ENCODE measurements around the gene SOSTDC1. TPM values are rescaled to one million over a fixed set of nuclear protein-coding genes. Genes with fewer than 3 reads are reported as not detected.

The SOSTDC1 gene
- total RNA-seq: not detected
- not detected for polyA plus RNA-seq
- not detected for total RNA-seq

- CTCF ChIA-PET: interaction anchor here (0.6 kb wide), 1 partner anchor 23 kb away, joined by 4 read pairs; no protein-coding TSS in a partner anchor
- H3K27me3 Mint-ChIP-seq: peaks cover 5 to 36% (median 17%) of the 10 kb centered on the region in 5 donors
- POLR2A ChIA-PET: no interaction called here
- no peak within 1 kb of the TSS for H3K4me3 ChIP-seq (ENCODE audit: low read length)
- intact Hi-C loops (cut with micrococcal nuclease): no loop called here
- DNase-seq: peak in 1 of 9 donors; percentile 3
- no peaks in the 10 kb centered on the region for H3K9me3 ChIP-seq (ENCODE audit: control insufficient read depth in 2 of 3, low read length in 3 of 3)
- no peaks in the 10 kb centered on the region for H3K36me3 Mint-ChIP-seq
- H3K27ac ChIP-seq (ENCODE audit: low read depth, low read length): no peak within 1 kb of the TSS
- H3K4me1 Mint-ChIP-seq: peaks cover 0 to 7% (median 0%) of the 10 kb centered on the region in 7 donors
- no peaks in the 10 kb centered on the region for H3K4me1 ChIP-seq (ENCODE audit: control insufficient read depth in 2 of 2, insufficient read depth in 2 of 2, low read length in 2 of 2)
- peak within 1 kb of the TSS in 1 of 9 donors; percentile 67 for H3K27ac Mint-ChIP-seq
- no peaks in the 10 kb centered on the region for H3K9me3 Mint-ChIP-seq
- peak within 1 kb of the TSS in 7 of 10 donors; percentile 44 to 67 (median 58) for H3K4me3 Mint-ChIP-seq
- H3K27me3 ChIP-seq (ENCODE audit: control insufficient read depth in 2 of 2, insufficient read depth in 2 of 2, low read length in 2 of 2): no peaks in the 10 kb centered on the region
- no peak for ATAC-seq
- H3K36me3 ChIP-seq (ENCODE audit: control insufficient read depth in 2 of 3, insufficient read depth in 3 of 3, low read length in 3 of 3): no peaks in the 10 kb centered on the region
Observed at GRCh38 chr7:16465469-16466361, at the start of gene SOSTDC1. SOSTDC1 (minus strand) TSS chr7:16465738; CDS start chr7:16465668, 70 bp downstream.

- H3K9me3 Mint-ChIP-seq: peaks cover 0 to 5% (median 0%) of the 10 kb centered on the region in 11 donors
- CTCF ChIA-PET: no interaction called here
- Histone ChIP-seq H3K9me3 (ENCODE audit: control insufficient read depth in 2 of 3, low read length in 3 of 3) (no peaks in the 10 kb centered on the region), H3K27ac (ENCODE audit: low read depth, low read length) (no peak overlapping the region), H3K36me3 (ENCODE audit: control insufficient read depth in 2 of 3, insufficient read depth in 3 of 3, low read length in 3 of 3) (no peaks in the 10 kb centered on the region), H3K4me3 (ENCODE audit: low read length) (no peak overlapping the region), H3K4me1 (ENCODE audit: control insufficient read depth in 2 of 2, insufficient read depth in 2 of 2, low read length in 2 of 2) (no peaks in the 10 kb centered on the region), H3K27me3 (ENCODE audit: control insufficient read depth in 2 of 2, insufficient read depth in 2 of 2, low read length in 2 of 2) (no peaks in the 10 kb centered on the region)
- H3K27ac Mint-ChIP-seq: no peak overlapping the region
- intact Hi-C loops (cut with micrococcal nuclease): no loop called here
- peaks cover 0 to 2% (median 0%) of the 10 kb centered on the region in 7 donors for H3K4me1 Mint-ChIP-seq
- DNase-seq (no peak), ATAC-seq (no peak)
- H3K4me3 Mint-ChIP-seq: no peak overlapping the region
- peaks cover 0 to 5% (median 0%) of the 10 kb centered on the region in 5 donors for H3K27me3 Mint-ChIP-seq
- no peaks in the 10 kb centered on the region for H3K36me3 Mint-ChIP-seq
- POLR2A ChIA-PET: interaction anchor here (0.6 kb wide), 1 partner anchor 18 kb away, joined by 4 read pairs; no protein-coding TSS in a partner anchor
Observed at GRCh38 chr7:16514729-16515128, 49.2 kb upstream of the SOSTDC1 start.

- Histone ChIP-seq H3K4me1 (ENCODE audit: control insufficient read depth in 2 of 2, insufficient read depth in 2 of 2, low read length in 2 of 2) (no peaks in the 10 kb centered on the region), H3K9me3 (ENCODE audit: control insufficient read depth in 2 of 3, low read length in 3 of 3) (no peaks in the 10 kb centered on the region), H3K4me3 (ENCODE audit: low read length) (no peak overlapping the region), H3K27ac (ENCODE audit: low read depth, low read length) (no peak overlapping the region), H3K36me3 (ENCODE audit: control insufficient read depth in 2 of 3, insufficient read depth in 3 of 3, low read length in 3 of 3) (no peaks in the 10 kb centered on the region), H3K27me3 (ENCODE audit: control insufficient read depth in 2 of 2, insufficient read depth in 2 of 2, low read length in 2 of 2) (no peaks in the 10 kb centered on the region)
- Mint-ChIP-seq H3K27me3 (peaks cover 0 to 5% (median 0%) of the 10 kb centered on the region in 5 donors), H3K27ac (no peak overlapping the region), H3K4me3 (no peak overlapping the region), H3K9me3 (peaks cover 0 to 5% (median 0%) of the 10 kb centered on the region in 11 donors), H3K36me3 (no peaks in the 10 kb centered on the region), H3K4me1 (peaks cover 0 to 2% (median 0%) of the 10 kb centered on the region in 7 donors)
- CTCF ChIA-PET: no interaction called here
- DNase-seq: no peak
- POLR2A ChIA-PET: interaction anchor here (0.6 kb wide), 1 partner anchor 18 kb away, joined by 4 read pairs; no protein-coding TSS in a partner anchor
- no peak for ATAC-seq
- intact Hi-C loops (cut with micrococcal nuclease): no loop called here
Observed at GRCh38 chr7:16514271-16514670, 48.7 kb upstream of the SOSTDC1 start.

GRCh38 chr7:16512097-16512496 is 46.6 kb upstream of the SOSTDC1 start:
- peaks cover 0 to 11% (median 0%) of the 10 kb centered on the region in 11 donors for H3K9me3 Mint-ChIP-seq
- POLR2A ChIA-PET: no interaction called here

GRCh38 chr7:16511314-16511713 is 45.8 kb upstream of the SOSTDC1 start:
- Mint-ChIP-seq H3K4me1 (no peaks in the 10 kb centered on the region), H3K9me3 (peaks cover 0 to 6% (median 0%) of the 10 kb centered on the region in 11 donors), H3K27me3 (peaks cover 0 to 10% (median 0%) of the 10 kb centered on the region in 5 donors), H3K36me3 (no peaks in the 10 kb centered on the region), H3K27ac (no peak overlapping the region), H3K4me3 (no peak overlapping the region)
- CTCF ChIA-PET: no interaction called here
- Histone ChIP-seq H3K36me3 (ENCODE audit: control insufficient read depth in 2 of 3, insufficient read depth in 3 of 3, low read length in 3 of 3) (no peaks in the 10 kb centered on the region), H3K27ac (ENCODE audit: low read depth, low read length) (no peak overlapping the region), H3K27me3 (ENCODE audit: control insufficient read depth in 2 of 2, insufficient read depth in 2 of 2, low read length in 2 of 2) (no peaks in the 10 kb centered on the region), H3K4me3 (ENCODE audit: low read length) (no peak overlapping the region), H3K9me3 (ENCODE audit: control insufficient read depth in 2 of 3, low read length in 3 of 3) (no peaks in the 10 kb centered on the region), H3K4me1 (ENCODE audit: control insufficient read depth in 2 of 2, insufficient read depth in 2 of 2, low read length in 2 of 2) (no peaks in the 10 kb centered on the region)
- DNase-seq (no peak), ATAC-seq (peak; percentile 16)
- POLR2A ChIA-PET: no interaction called here
- intact Hi-C loops (cut with micrococcal nuclease): no loop called here

More at GRCh38 chr7:16512097-16512496, 46.6 kb upstream of the SOSTDC1 start:
- H3K9me3 ChIP-seq (ENCODE audit: control insufficient read depth in 2 of 3, low read length in 3 of 3): no peaks in the 10 kb centered on the region
- Mint-ChIP-seq H3K36me3 (no peaks in the 10 kb centered on the region), H3K27ac (no peak overlapping the region), H3K4me3 (no peak overlapping the region), H3K4me1 (peaks cover 0 to 2% (median 0%) of the 10 kb centered on the region in 7 donors), H3K27me3 (peaks cover 0 to 10% (median 2%) of the 10 kb centered on the region in 5 donors)
- DNase-seq (no peak), ATAC-seq (no peak)
- no peak overlapping the region for H3K4me3 ChIP-seq (ENCODE audit: low read length)
- intact Hi-C loops (cut with micrococcal nuclease): no loop called here
- no peaks in the 10 kb centered on the region for H3K4me1 ChIP-seq (ENCODE audit: control insufficient read depth in 2 of 2, insufficient read depth in 2 of 2, low read length in 2 of 2)
- no peak overlapping the region for H3K27ac ChIP-seq (ENCODE audit: low read depth, low read length)
- H3K27me3 ChIP-seq (ENCODE audit: control insufficient read depth in 2 of 2, insufficient read depth in 2 of 2, low read length in 2 of 2): no peaks in the 10 kb centered on the region
- H3K36me3 ChIP-seq (ENCODE audit: control insufficient read depth in 2 of 3, insufficient read depth in 3 of 3, low read length in 3 of 3): no peaks in the 10 kb centered on the region
- CTCF ChIA-PET: no interaction called here

GRCh38 chr7:16509829-16510228 is 44.3 kb upstream of the SOSTDC1 start:
- Histone ChIP-seq H3K27ac (ENCODE audit: low read depth, low read length) (no peak overlapping the region), H3K4me1 (ENCODE audit: control insufficient read depth in 2 of 2, insufficient read depth in 2 of 2, low read length in 2 of 2) (no peaks in the 10 kb centered on the region), H3K27me3 (ENCODE audit: control insufficient read depth in 2 of 2, insufficient read depth in 2 of 2, low read length in 2 of 2) (no peaks in the 10 kb centered on the region), H3K36me3 (ENCODE audit: control insufficient read depth in 2 of 3, insufficient read depth in 3 of 3, low read length in 3 of 3) (no peaks in the 10 kb centered on the region), H3K9me3 (ENCODE audit: control insufficient read depth in 2 of 3, low read length in 3 of 3) (no peaks in the 10 kb centered on the region), H3K4me3 (ENCODE audit: low read length) (no peak overlapping the region)
- ChIA-PET POLR2A (no interaction called here), CTCF (interaction anchor here (0.7 kb wide), 1 partner anchor 13 kb away, joined by 4 read pairs; no protein-coding TSS in a partner anchor)
- no peak for DNase-seq
- intact Hi-C loops (cut with micrococcal nuclease): no loop called here
- no peaks in the 10 kb centered on the region for H3K36me3 Mint-ChIP-seq
- H3K27me3 Mint-ChIP-seq: peaks cover 0 to 16% (median 3%) of the 10 kb centered on the region in 5 donors
- no peak overlapping the region for H3K4me3 Mint-ChIP-seq
- H3K9me3 Mint-ChIP-seq: peaks cover 0 to 6% (median 0%) of the 10 kb centered on the region in 11 donors
- no peak overlapping the region for H3K27ac Mint-ChIP-seq
- H3K4me1 Mint-ChIP-seq: no peaks in the 10 kb centered on the region
- ATAC-seq: no peak
